DND-41 (cell line): ENCODE results near the gene FAM219A.
A peak's percentile ranks its signal among the peaks of the same experiment; 100 is the strongest.

Experiments
- ATAC-seq: fragments of 200-7000 bp; cut with Tn5 transposase; 3 replicates; pipeline ENCODE4 v1.9.1; 2021; ENCODE audit warnings: low read depth; ENCODE audit not compliant: insufficient read depth
- DNase-seq: peaks from one replicate; pipeline ENCODE4 v3.0.0-alpha.2; 2020
- H2AFZ ChIP-seq: 2 replicates; pipeline ENCODE4 v1.6.0; 2012; ENCODE audit warnings: low read depth, low read length
- H3K27ac ChIP-seq: 2 replicates; pipeline ENCODE4 v1.5.1; 2012; ENCODE audit warnings: low read length, inconsistent platforms
- H3K27me3 ChIP-seq: fragments of 200-600 bp; sonication (generic); 2 replicates; pipeline ENCODE4 v1.6.0; 2012; ENCODE audit warnings: low read length, mild to moderate bottlenecking, inconsistent platforms; ENCODE audit not compliant: insufficient read depth, poor library complexity
- H3K36me3 ChIP-seq: 2 replicates; pipeline ENCODE4 v1.5.1; 2012; ENCODE audit warnings: low read length, inconsistent platforms; ENCODE audit not compliant: insufficient read depth
- H3K4me1 ChIP-seq: 2 replicates; pipeline ENCODE4 v1.5.1; 2012; ENCODE audit warnings: mild to moderate bottlenecking, low read length; ENCODE audit not compliant: insufficient read depth
- H3K4me2 ChIP-seq: 2 replicates; pipeline ENCODE4 v1.6.0; 2012; ENCODE audit warnings: mild to moderate bottlenecking, moderate library complexity, low read length, inconsistent platforms; ENCODE audit not compliant: insufficient read depth
- H3K4me3 ChIP-seq, 2 experiments: fragments of 200-600 bp in 1 of 2; shearing (Covaris generic) in 1 of 2; 2 replicates each; pipeline ENCODE4 v1.5.1; 2012 to 2016; ENCODE audit warnings: inconsistent platforms in 2 of 2, low read length in 2 of 2, mild to moderate bottlenecking in 2 of 2, low read depth in 1 of 2, moderate library complexity in 1 of 2
- H3K79me2 ChIP-seq: 2 replicates; pipeline ENCODE4 v1.6.0; 2012; ENCODE audit warnings: low read length, inconsistent platforms; ENCODE audit not compliant: insufficient read depth
- H3K9ac ChIP-seq: 2 replicates; pipeline ENCODE4 v1.6.0; 2012; ENCODE audit warnings: low read depth, mild to moderate bottlenecking, inconsistent platforms, low read length, moderate library complexity
- H3K9me3 ChIP-seq: 2 replicates; pipeline ENCODE4 v1.5.1; 2012; ENCODE audit warnings: low read length, moderate library complexity, mild to moderate bottlenecking, inconsistent platforms; ENCODE audit not compliant: insufficient read depth, severe bottlenecking
- H4K20me1 ChIP-seq: 2 replicates; pipeline ENCODE4 v1.6.0; 2012; ENCODE audit warnings: low read length; ENCODE audit not compliant: insufficient read depth
- EZH2 ChIP-seq: IDR thresholded peaks from 3 replicates; pipeline ENCODE4 v1.6.1; 2012; ENCODE audit warnings: borderline replicate concordance, low read depth, mild to moderate bottlenecking, moderate library complexity, low read length, inconsistent platforms; ENCODE audit not compliant: severe bottlenecking
- TF ChIP-seq, protein P1 (sequence below): IDR thresholded peaks from 2 replicates; pipeline ENCODE4 v1.5.1; 2012; ENCODE audit warnings: borderline replicate concordance, low read length, moderate library complexity, mild to moderate bottlenecking; ENCODE audit not compliant: poor library complexity, severe bottlenecking; ENCODE audit errors: extremely low read depth

FAM219A gene, protein sequence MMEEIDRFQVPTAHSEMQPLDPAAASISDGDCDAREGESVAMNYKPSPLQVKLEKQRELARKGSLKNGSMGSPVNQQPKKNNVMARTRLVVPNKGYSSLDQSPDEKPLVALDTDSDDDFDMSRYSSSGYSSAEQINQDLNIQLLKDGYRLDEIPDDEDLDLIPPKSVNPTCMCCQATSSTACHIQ

GRCh38 chr9:34458013-34458958, at the start of gene FAM219A, which contains the start of gene DNAI1:
FAM219A (minus strand) TSS chr9:34458570; CDS start chr9:34458263, 307 bp downstream.
DNAI1 (plus strand) TSS chr9:34458805; CDS start chr9:34459006, 201 bp downstream.
- DNase-seq (peak; percentile 97), ATAC-seq (peak; percentile 97)
- H3K36me3 ChIP-seq = no peaks in the 10 kb centered on the region
- peak within 1 kb of the TSS; percentile 65 for H3K9ac ChIP-seq
- H2AFZ ChIP-seq = peak within 1 kb of the TSS; percentile 55
- peaks cover 30% of the 10 kb centered on the region for H3K79me2 ChIP-seq
- peaks cover 7% of the 10 kb centered on the region for H3K27me3 ChIP-seq
- peak within 1 kb of the TSS; percentile 96 for H3K4me2 ChIP-seq
- H3K4me3 ChIP-seq = peak within 1 kb of the TSS; percentile 63 to 95; a peak in 3 of 4 replicates
- peaks cover 26% of the 10 kb centered on the region for H4K20me1 ChIP-seq
- H3K9me3 ChIP-seq = no peaks in the 10 kb centered on the region
- H3K4me1 ChIP-seq = peaks cover 26% of the 10 kb centered on the region
- peak within 1 kb of the TSS; percentile 55 for H3K27ac ChIP-seq
- TF ChIP-seq, protein P1, sequence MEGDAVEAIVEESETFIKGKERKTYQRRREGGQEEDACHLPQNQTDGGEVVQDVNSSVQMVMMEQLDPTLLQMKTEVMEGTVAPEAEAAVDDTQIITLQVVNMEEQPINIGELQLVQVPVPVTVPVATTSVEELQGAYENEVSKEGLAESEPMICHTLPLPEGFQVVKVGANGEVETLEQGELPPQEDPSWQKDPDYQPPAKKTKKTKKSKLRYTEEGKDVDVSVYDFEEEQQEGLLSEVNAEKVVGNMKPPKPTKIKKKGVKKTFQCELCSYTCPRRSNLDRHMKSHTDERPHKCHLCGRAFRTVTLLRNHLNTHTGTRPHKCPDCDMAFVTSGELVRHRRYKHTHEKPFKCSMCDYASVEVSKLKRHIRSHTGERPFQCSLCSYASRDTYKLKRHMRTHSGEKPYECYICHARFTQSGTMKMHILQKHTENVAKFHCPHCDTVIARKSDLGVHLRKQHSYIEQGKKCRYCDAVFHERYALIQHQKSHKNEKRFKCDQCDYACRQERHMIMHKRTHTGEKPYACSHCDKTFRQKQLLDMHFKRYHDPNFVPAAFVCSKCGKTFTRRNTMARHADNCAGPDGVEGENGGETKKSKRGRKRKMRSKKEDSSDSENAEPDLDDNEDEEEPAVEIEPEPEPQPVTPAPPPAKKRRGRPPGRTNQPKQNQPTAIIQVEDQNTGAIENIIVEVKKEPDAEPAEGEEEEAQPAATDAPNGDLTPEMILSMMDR = no peak
- TF ChIP-seq EZH2 = no peak

- Histone ChIP-seq H3K4me1 (no peaks in the 10 kb centered on the region), H2AFZ (no peak overlapping the region), H3K9ac (no peak overlapping the region), H3K27ac (no peak overlapping the region), H3K79me2 (no peaks in the 10 kb centered on the region), H3K27me3 (peaks cover 2% of the 10 kb centered on the region), H3K4me3 (no peak overlapping the region), H3K9me3 (no peaks in the 10 kb centered on the region), H3K36me3 (no peaks in the 10 kb centered on the region), H3K4me2 (no peak overlapping the region), H4K20me1 (no peaks in the 10 kb centered on the region; the same call in 1 of the 2 replicates)
- ATAC-seq = no peak
- no peak for DNase-seq
- TF ChIP-seq EZH2 = no peak
- TF ChIP-seq, protein P1 = no peak
These were observed 49.6 kb upstream of the FAM219A start for GRCh38 chr9:34507966-34508365.

DNA sequence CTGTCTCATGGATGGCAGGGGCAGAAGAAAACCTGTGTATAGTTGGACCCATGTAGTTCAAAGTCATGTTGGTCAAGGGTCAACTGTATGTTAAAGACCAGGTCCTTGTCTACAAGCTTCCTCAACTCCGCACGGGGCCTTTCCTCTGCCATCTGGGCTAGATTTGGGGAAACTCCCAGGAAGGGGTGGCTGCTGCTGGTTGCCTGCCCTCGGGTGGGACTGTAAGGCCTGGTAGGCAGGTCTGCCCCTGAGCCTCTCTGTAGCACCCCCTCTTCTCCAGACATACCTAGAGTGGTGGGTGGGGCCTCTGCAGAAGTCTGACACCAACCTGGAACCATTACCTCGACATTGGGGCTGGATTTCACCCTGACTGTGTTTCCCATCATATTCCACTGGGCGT, 49.2 kb upstream of the FAM219A start:
- no peak for ATAC-seq
- no peak overlapping the region for H2AFZ ChIP-seq

More for the DNA sequence above, 49.2 kb upstream of the FAM219A start:
- no peak for DNase-seq
- TF ChIP-seq EZH2 = no peak
- TF ChIP-seq, protein P1 = no peak
- Histone ChIP-seq H3K27ac (no peak overlapping the region), H3K36me3 (no peaks in the 10 kb centered on the region), H3K27me3 (peaks cover 2% of the 10 kb centered on the region), H3K4me3 (no peak overlapping the region), H3K4me2 (no peak overlapping the region), H4K20me1 (no peaks in the 10 kb centered on the region; the same call in 1 of the 2 replicates), H3K79me2 (no peaks in the 10 kb centered on the region), H3K9me3 (no peaks in the 10 kb centered on the region), H3K4me1 (no peaks in the 10 kb centered on the region), H3K9ac (no peak overlapping the region)
